EH (cell line): Measurements from ENCODE around the gene OR6B2.

Source experiments
- DNase-seq: peaks from one replicate; pipeline ENCODE4 v3.0.0-alpha.2; 2015; ENCODE audit warnings: low read depth

The OR6B2 gene

GRCh38 chr2:240041363-240041762 lies 11.1 kb upstream of the OR6B2 start:
- DNase-seq = no peak

- DNase-seq = no peak
Measured at GRCh38 chr2:240037358-240037757, 7.1 kb upstream of the OR6B2 start.

- DNase-seq = no peak
Measured at GRCh38 chr2:240033330-240033678, 3.1 kb upstream of the OR6B2 start.

- DNase-seq = no peak
Measured at GRCh38 chr2:240032406-240033329, 2.4 kb upstream of the OR6B2 start.

- peak; percentile 18 for DNase-seq
Measured at GRCh38 chr2:240024766-240025165, 5.5 kb downstream of the OR6B2 start.

- DNase-seq = no peak
Measured at GRCh38 chr2:240023792-240024191, 6.4 kb downstream of the OR6B2 start.

- peak; percentile 61 for DNase-seq
Measured at GRCh38 chr2:240021488-240022104, 8.6 kb downstream of the OR6B2 start.

GRCh38 chr2:240018071-240018750 lies 12.0 kb downstream of the OR6B2 start:
- DNase-seq = no peak

- no peak for DNase-seq
Measured at GRCh38 chr2:240014327-240014726, 15.9 kb downstream of the OR6B2 start.

- peak; percentile 18 for DNase-seq
Measured at GRCh38 chr2:240013343-240013742, 16.9 kb downstream of the OR6B2 start.

- DNase-seq = no peak
Measured at GRCh38 chr2:240002983-240003382, 27.2 kb downstream of the OR6B2 start.

- DNase-seq = no peak
Measured at GRCh38 chr2:240000671-240001070, 29.6 kb downstream of the OR6B2 start.

GRCh38 chr2:239997686-239998409 lies 32.4 kb downstream of the OR6B2 start:
- DNase-seq = no peak

- no peak for DNase-seq
Measured at GRCh38 chr2:239994086-239994485, 36.1 kb downstream of the OR6B2 start.

GRCh38 chr2:239993291-239993690 lies 36.9 kb downstream of the OR6B2 start:
- DNase-seq = no peak

- DNase-seq = peak; percentile 60
Measured at GRCh38 chr2:239991689-239992314, 38.4 kb downstream of the OR6B2 start.

- DNase-seq = no peak
Measured at GRCh38 chr2:239990966-239991365, 39.3 kb downstream of the OR6B2 start.

GRCh38 chr2:239985356-239985755 lies 44.9 kb downstream of the OR6B2 start:
- no peak for DNase-seq

- DNase-seq = no peak
Measured at GRCh38 chr2:239984421-239985194, 45.6 kb downstream of the OR6B2 start.

- DNase-seq = no peak
Measured at GRCh38 chr2:239983004-239983778, 47.0 kb downstream of the OR6B2 start.
